ENCODE data around the gene MTCH1. TPM values are rescaled to one million over a fixed set of nuclear protein-coding genes. Genes with fewer than 3 reads are reported as not detected.

MTCH1 gene
- total and polyA plus RNA-seq, 9 of the 15 experiments (the other 6 are each of a cell fraction or from before 2014, with no cell fraction given): 7.9 to 161 (median 118) TPM

DNA sequence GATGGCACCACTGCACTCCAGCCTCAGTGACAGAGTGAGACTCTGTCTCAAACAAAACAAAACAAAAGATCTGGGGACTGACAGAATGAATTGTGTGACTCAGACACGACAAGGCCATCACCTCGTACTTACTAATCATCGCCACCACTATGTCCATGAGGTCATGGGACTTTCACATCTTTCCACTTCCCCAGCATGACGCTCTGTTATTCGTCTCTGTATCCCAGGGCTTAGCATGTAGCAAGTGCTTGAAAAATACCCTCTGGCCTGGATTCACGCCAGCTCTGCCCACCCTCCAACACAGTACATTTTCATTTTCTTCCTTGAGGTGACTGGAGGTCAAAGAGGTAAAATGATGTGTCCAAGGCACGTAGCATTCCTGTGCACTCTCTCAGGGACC, 47.3 kb upstream of the MTCH1 start:
- Histone ChIP-seq H3K4me3 (no peak overlapping the region), H3K4me1 (replicated peaks in 1 of 2; ENCODE audit: control insufficient read depth in 2 of 2, insufficient read depth in 2 of 2, low read length in 2 of 2) (peaks cover 22 to 38% of the 10 kb centered on the region in 2 experiments), H3K9me3 (replicated peaks; ENCODE audit: control insufficient read depth, insufficient read depth, low read depth, low read length) (peaks cover 12% of the 10 kb centered on the region), H3K79me2 (ENCODE audit: control insufficient read depth, insufficient read depth, low read length) (no peaks in the 10 kb centered on the region), H3K4me2 (ENCODE audit: insufficient read depth, low read length) (peak overlapping the region; percentile 20; the same call in 1 of the 2 replicates), H3K9me1 (ENCODE audit: control insufficient read depth, insufficient read depth, low read length) (no peaks in the 10 kb centered on the region), H2AFZ (ENCODE audit: low read depth, low read length) (peak overlapping the region; percentile 47), H4K20me1 (replicated peaks; ENCODE audit: control insufficient read depth, insufficient read depth, low read length) (no peaks in the 10 kb centered on the region), H3K36me3 (ENCODE audit: control insufficient read depth, insufficient read depth, low read length) (no peaks in the 10 kb centered on the region), H3K9ac (ENCODE audit: insufficient read depth in 1 of 2, low read depth in 2 of 2, low read length in 2 of 2) (peak overlapping the region; percentile 11 to 70; a peak in 1 of 4 replicates), H3K27ac (ENCODE audit: extremely low read depth, low read depth, low read length) (peak overlapping the region; percentile 39; the same call in 2 of the 3 replicates), H3K27me3 (ENCODE audit: control insufficient read depth in 2 of 2, insufficient read depth in 2 of 2, low read length in 2 of 2) (no peaks in the 10 kb centered on the region)
- intact Hi-C loops (cut with micrococcal nuclease): no loop called here
- in situ Hi-C loops (cut with MboI): no loop called here
- ChIA-PET POLR2A (interaction anchor here (0.6 to 1.3 kb wide), 3 partner anchors 14 to 198 kb away, joined by 3 to 4 read pairs (median 3); partner anchors contain the start of gene C6orf89), CTCF (ENCODE audit: low intra/inter-chr PET ratio) (no interaction called here)
- peak in 2 of 4 experiments; percentile 51 to 74 for DNase-seq (ENCODE audit: extremely low read depth in 1 of 4, low spot score in 3 of 4)
- FAIRE-seq: no peak
- no TSS peak for BruUV-seq (replicated peaks)
- ATAC-seq: 0 out of 3 replicates have a peak, but pooled peaks have one; percentile 2
- WGBS (ENCODE audit: insufficient coverage, low coverage, missing lambda C conversion rate): 42% methylated on average over 7 of the region's 7 CpGs
- peak; percentile 74 for TF ChIP-seq SMARCA4 (IDR thresholded peaks at IDR 0.05)
- peak; percentile 35; the same call in 1 of the 2 replicates for TF ChIP-seq CBFA2T3 (IDR thresholded peaks at IDR 0.05)
- TF ChIP-seq TOE1 (IDR thresholded peaks at IDR 0.05; ENCODE audit: borderline replicate concordance): peak; percentile 55; the same call in 1 of the 2 replicates
- no peak for TF ChIP-seq TOE1 (CRISPR knock-in tag; IDR thresholded peaks at IDR 0.05; ENCODE audit: borderline replicate concordance, low read depth)
- no peak for TF ChIP-seq HNRNPK (IDR thresholded peaks at IDR 0.05; ENCODE audit: low read depth, low read length, poor library complexity, severe bottlenecking)
- no peak for TF ChIP-seq ZNF224 (CRISPR knock-in tag; IDR thresholded peaks at IDR 0.05)
- TF ChIP-seq ILF3 (IDR thresholded peaks at IDR 0.05; ENCODE audit: borderline replicate concordance): no peak
- TF ChIP-seq, protein P1, sequence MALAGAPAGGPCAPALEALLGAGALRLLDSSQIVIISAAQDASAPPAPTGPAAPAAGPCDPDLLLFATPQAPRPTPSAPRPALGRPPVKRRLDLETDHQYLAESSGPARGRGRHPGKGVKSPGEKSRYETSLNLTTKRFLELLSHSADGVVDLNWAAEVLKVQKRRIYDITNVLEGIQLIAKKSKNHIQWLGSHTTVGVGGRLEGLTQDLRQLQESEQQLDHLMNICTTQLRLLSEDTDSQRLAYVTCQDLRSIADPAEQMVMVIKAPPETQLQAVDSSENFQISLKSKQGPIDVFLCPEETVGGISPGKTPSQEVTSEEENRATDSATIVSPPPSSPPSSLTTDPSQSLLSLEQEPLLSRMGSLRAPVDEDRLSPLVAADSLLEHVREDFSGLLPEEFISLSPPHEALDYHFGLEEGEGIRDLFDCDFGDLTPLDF (CRISPR knock-in tag; IDR thresholded peaks at IDR 0.05): peak; percentile 28; the same call in 1 of the 2 replicates
- TF ChIP-seq CREB1 (IDR thresholded peaks at IDR 0.05): peak; percentile 49; the same call in 1 of the 2 replicates
- no peak for TF ChIP-seq CREB1 (CRISPR knock-in tag; IDR thresholded peaks at IDR 0.05)
- TF ChIP-seq NR2C2 (CRISPR knock-in tag; IDR thresholded peaks at IDR 0.05): no peak
- peak; percentile 54; the same call in 1 of the 2 replicates for TF ChIP-seq NR2C2 (tag; IDR thresholded peaks at IDR 0.05)
- TF ChIP-seq BRCA1 (IDR thresholded peaks at IDR 0.05): no peak
- TF ChIP-seq BRCA1 (CRISPR knock-in tag; IDR thresholded peaks at IDR 0.05): 0 out of 2 replicates have a peak, but pooled peaks have one; percentile 27
- no peak for TF ChIP-seq NR1H2 (CRISPR knock-in tag; IDR thresholded peaks at IDR 0.05)
- peak; percentile 61; the same call in 1 of the 2 replicates for TF ChIP-seq SMARCE1 (IDR thresholded peaks at IDR 0.05)
- TF ChIP-seq ZFP30 (CRISPR knock-in tag; IDR thresholded peaks at IDR 0.05; ENCODE audit: borderline replicate concordance): no peak
- 0 out of 2 replicates have a peak, but pooled peaks have one; percentile 20 for TF ChIP-seq ZNF12 (CRISPR knock-in tag; IDR thresholded peaks at IDR 0.05)
- TF ChIP-seq CREM (IDR thresholded peaks at IDR 0.05; ENCODE audit: low read depth): peak; percentile 70
- 0 out of 2 replicates have a peak, but pooled peaks have one; percentile 35 for TF ChIP-seq ZEB2 (IDR thresholded peaks at IDR 0.05)
- TF ChIP-seq CHAMP1 (IDR thresholded peaks at IDR 0.05): no peak
- peak; percentile 68 for TF ChIP-seq DPF2 (IDR thresholded peaks at IDR 0.05)
